ENCODE data around the gene PRKCA. TPM values are rescaled to one million over a fixed set of nuclear protein-coding genes. Genes with fewer than 3 reads are reported as not detected.
A peak's percentile ranks its signal among the peaks of the same experiment; 100 is the strongest.

The PRKCA gene
- total RNA-seq, 2 donors from 2014 or later, result 6.5 to 6.6 TPM

DNA sequence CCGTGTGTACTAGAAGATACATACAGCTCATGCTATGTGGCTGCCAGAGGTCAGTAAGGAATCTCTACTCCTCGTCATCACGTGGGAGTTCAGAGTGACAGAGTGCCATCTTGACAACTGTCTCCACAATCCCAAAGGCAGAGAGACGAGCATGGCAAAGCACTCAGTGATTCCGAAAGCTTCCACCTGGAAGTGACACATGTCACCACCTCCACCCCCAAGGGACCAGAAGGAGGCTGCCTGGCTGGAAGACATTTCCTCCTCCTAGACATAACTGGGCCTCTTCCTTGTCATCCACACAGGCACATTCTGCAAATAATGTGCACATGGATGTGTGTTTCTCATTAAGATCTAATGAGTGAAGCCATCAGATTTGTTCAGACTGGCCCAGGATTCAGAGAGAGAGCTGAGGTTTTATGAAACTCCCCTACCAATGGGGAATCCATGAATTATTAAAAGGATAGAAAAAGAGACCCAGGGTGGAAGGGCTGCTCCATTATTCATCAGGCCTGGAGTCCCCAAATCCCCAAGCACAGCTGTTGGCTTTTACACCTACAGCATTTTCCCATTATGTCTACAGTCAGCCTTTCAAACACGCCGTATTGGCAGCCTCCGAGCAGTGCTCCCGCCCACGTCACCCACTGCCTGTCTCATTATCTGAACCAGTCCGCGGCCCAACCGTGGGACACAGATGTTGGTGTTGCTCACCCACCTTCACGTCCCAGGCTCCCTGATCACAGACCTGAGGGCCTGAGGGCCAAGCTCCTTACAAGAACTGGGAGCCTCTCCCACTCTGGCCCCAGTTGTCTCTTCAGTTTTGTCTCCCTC lies 529.2 kb downstream of the PRKCA start:
- Histone ChIP-seq H3K27ac (no peak overlapping the region), H3K27me3 (peaks cover 0 to 10% of the 10 kb centered on the region in 2 donors), H3K9me3 (no peaks in the 10 kb centered on the region), H3K4me3 (no peak overlapping the region), H3K4me1 (peaks cover 12% of the 10 kb centered on the region), H3K36me3 (replicated peaks in 1 of 2; ENCODE audit: insufficient read depth in 1 of 2, low read depth in 2 of 2) (no peaks in the 10 kb centered on the region)
- no peak for ATAC-seq
- intact Hi-C loops (cut with DNase I), result no loop called here
- no peak for DNase-seq
- TF ChIP-seq, protein P1, sequence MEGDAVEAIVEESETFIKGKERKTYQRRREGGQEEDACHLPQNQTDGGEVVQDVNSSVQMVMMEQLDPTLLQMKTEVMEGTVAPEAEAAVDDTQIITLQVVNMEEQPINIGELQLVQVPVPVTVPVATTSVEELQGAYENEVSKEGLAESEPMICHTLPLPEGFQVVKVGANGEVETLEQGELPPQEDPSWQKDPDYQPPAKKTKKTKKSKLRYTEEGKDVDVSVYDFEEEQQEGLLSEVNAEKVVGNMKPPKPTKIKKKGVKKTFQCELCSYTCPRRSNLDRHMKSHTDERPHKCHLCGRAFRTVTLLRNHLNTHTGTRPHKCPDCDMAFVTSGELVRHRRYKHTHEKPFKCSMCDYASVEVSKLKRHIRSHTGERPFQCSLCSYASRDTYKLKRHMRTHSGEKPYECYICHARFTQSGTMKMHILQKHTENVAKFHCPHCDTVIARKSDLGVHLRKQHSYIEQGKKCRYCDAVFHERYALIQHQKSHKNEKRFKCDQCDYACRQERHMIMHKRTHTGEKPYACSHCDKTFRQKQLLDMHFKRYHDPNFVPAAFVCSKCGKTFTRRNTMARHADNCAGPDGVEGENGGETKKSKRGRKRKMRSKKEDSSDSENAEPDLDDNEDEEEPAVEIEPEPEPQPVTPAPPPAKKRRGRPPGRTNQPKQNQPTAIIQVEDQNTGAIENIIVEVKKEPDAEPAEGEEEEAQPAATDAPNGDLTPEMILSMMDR (IDR thresholded peaks at IDR 0.05), result no peak
- no peak for TF ChIP-seq POLR2A (IDR thresholded peaks at IDR 0.05)
- WGBS, 2 donors, result 67 to 74% methylated on average over 12 to 14 of the region's 14 CpGs

GRCh38 chr17:66833201-66833600 lies 530.8 kb downstream of the PRKCA start:
- TF ChIP-seq POLR2A (IDR thresholded peaks at IDR 0.05), result no peak
- TF ChIP-seq, protein P1 (IDR thresholded peaks at IDR 0.05), result no peak
- Histone ChIP-seq H3K36me3 (replicated peaks in 1 of 2; ENCODE audit: insufficient read depth in 1 of 2, low read depth in 2 of 2) (no peaks in the 10 kb centered on the region), H3K27me3 (peaks cover 0 to 10% of the 10 kb centered on the region in 2 donors), H3K9me3 (no peaks in the 10 kb centered on the region), H3K4me1 (peaks cover 12% of the 10 kb centered on the region), H3K4me3 (no peak overlapping the region), H3K27ac (no peak overlapping the region)
- DNase-seq (no peak), ATAC-seq (no peak)
- intact Hi-C loops (cut with DNase I), result no loop called here
- 81 to 93% methylated on average over 4 of the region's 4 CpGs for WGBS, 2 donors

- intact Hi-C loops (cut with DNase I), result no loop called here
- TF ChIP-seq POLR2A (IDR thresholded peaks at IDR 0.05), result no peak
- TF ChIP-seq, protein P1 (IDR thresholded peaks at IDR 0.05), result no peak
- 32 to 46% methylated on average over 6 to 7 of the region's 7 CpGs for WGBS, 2 donors
- H3K4me1 ChIP-seq, result peaks cover 8% of the 10 kb centered on the region
- DNase-seq (no peak), ATAC-seq (no peak)
- no peak overlapping the region for H3K27ac ChIP-seq
- H3K9me3 ChIP-seq, result no peaks in the 10 kb centered on the region
- no peak overlapping the region for H3K4me3 ChIP-seq
- H3K27me3 ChIP-seq, result peaks cover 0 to 10% of the 10 kb centered on the region in 2 donors
- H3K36me3 ChIP-seq (replicated peaks in 1 of 2; ENCODE audit: insufficient read depth in 1 of 2, low read depth in 2 of 2), result no peaks in the 10 kb centered on the region
Measured at GRCh38 chr17:66834426-66834918, 532.1 kb downstream of the PRKCA start.

DNA sequence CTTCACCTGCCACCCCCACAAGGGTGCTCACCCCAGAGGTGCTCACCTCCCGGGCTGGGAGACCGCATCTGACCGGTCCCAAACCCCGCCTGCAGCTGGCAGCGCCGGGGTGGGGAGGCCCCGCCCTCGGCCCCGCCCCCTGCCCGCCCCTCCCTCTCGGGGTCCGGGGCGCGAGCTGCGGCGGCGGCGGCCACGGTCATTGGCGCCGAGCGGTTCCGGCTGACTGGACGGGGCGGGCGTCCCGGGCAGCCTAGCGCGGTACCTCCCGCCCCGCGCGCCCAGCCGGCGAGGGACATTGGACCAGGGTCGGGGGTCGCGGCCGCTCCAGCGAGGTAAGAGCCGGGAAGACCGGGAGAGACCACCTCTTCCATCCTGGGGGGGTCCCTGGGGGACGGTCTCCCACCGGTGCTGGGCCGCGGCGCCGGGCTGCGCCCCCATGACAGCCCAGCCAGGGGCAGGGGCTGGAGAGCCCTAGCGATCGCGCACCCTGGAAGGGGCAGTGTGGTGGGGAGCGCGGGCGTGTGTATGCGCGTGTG lies 532.6 kb downstream of the PRKCA start, which contains the start of gene CACNG5:
CACNG5 (plus strand) TSS at position 199 of the 536 bp plus-strand sequence. CDS start 42,216 bp downstream, outside the sequence.
- no peak for TF ChIP-seq POLR2A (IDR thresholded peaks at IDR 0.05)
- TF ChIP-seq, protein P1 (IDR thresholded peaks at IDR 0.05), result no peak
- H3K27ac ChIP-seq, result no peak within 1 kb of the TSS
- H3K4me3 ChIP-seq, result no peak within 1 kb of the TSS
- 4 to 5% methylated on average over 7 to 48 of the region's 57 CpGs for WGBS, 2 donors
- intact Hi-C loops (cut with DNase I), result no loop called here
- no peaks in the 10 kb centered on the region for H3K9me3 ChIP-seq
- peak in 1 of 4 donors; percentile 29 for DNase-seq
- H3K27me3 ChIP-seq, result peaks cover 0 to 10% of the 10 kb centered on the region in 2 donors
- no peaks in the 10 kb centered on the region for H3K36me3 ChIP-seq (replicated peaks in 1 of 2; ENCODE audit: insufficient read depth in 1 of 2, low read depth in 2 of 2)
- ATAC-seq, result no peak
- peaks cover 8% of the 10 kb centered on the region for H3K4me1 ChIP-seq
